ENCODE results near the gene SCYL2.

SCYL2 gene

DNA sequence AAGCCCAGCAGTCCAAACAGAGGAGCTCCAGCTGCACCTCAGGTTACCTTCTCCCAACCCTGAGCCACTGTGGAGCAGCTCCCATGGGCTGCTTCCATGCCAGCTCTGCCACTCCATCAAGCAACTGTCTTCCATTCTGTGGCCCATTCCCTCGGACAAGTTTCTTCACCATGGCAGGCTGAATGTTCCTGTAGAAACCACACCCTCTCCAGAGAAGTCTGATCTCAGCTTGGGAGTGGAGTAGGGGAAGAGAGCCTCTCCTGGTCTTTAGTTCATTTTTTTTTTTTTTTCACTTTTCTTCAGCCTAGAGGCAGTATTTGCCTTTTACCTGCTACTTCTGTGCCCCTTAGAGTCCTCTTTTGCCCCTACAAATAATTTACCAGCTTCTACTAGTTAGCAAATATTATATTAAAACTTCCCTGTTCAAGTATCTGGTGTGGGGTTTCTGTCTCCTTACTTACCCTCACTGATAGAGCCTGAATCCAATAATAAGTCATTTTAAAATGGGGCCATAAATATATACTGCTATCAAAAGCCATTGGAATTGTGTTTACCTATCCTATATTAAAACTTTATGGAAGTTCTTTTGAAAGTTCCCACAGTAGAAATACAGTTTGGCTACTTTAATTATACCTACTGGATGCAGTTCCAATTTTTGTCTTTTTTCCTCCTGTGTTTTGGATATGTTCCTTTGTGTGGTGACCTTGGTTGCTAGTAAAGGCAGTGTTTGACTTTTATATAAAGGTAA, 78.2 kb downstream of the SCYL2 start:
- H3K4me3 ChIP-seq (ENCODE audit: low read depth, low read length) = no peak overlapping the region
- no peaks in the 10 kb centered on the region for H3K9me3 ChIP-seq (ENCODE audit: control insufficient read depth, insufficient read depth, low read depth, low read length)
- no peaks in the 10 kb centered on the region for H3K4me1 ChIP-seq (ENCODE audit: control insufficient read depth, insufficient read depth, low read length)
- POLR2A ChIA-PET = no interaction called here
- no peaks in the 10 kb centered on the region; a peak in 1 of 3 replicates for H3K36me3 ChIP-seq (ENCODE audit: control insufficient read depth in 2 of 2, insufficient read depth in 1 of 2, low read length in 2 of 2)
- no peak for TF ChIP-seq ATF2 (tag by site-specific recombination; IDR thresholded peaks at IDR 0.05; ENCODE audit: low read depth)
- TF ChIP-seq ZNF510 (tag by site-specific recombination; IDR thresholded peaks at IDR 0.05; ENCODE audit: insufficient replicate concordance) = no peak
- TF ChIP-seq ZNF677 (tag by site-specific recombination; IDR thresholded peaks at IDR 0.05) = no peak
- TF ChIP-seq ZNF391 (tag by site-specific recombination; IDR thresholded peaks at IDR 0.05; ENCODE audit: borderline replicate concordance, low read depth) = no peak
- no peak for TF ChIP-seq ZNF112 (tag by site-specific recombination; IDR thresholded peaks at IDR 0.05)
- TF ChIP-seq, protein P1, sequence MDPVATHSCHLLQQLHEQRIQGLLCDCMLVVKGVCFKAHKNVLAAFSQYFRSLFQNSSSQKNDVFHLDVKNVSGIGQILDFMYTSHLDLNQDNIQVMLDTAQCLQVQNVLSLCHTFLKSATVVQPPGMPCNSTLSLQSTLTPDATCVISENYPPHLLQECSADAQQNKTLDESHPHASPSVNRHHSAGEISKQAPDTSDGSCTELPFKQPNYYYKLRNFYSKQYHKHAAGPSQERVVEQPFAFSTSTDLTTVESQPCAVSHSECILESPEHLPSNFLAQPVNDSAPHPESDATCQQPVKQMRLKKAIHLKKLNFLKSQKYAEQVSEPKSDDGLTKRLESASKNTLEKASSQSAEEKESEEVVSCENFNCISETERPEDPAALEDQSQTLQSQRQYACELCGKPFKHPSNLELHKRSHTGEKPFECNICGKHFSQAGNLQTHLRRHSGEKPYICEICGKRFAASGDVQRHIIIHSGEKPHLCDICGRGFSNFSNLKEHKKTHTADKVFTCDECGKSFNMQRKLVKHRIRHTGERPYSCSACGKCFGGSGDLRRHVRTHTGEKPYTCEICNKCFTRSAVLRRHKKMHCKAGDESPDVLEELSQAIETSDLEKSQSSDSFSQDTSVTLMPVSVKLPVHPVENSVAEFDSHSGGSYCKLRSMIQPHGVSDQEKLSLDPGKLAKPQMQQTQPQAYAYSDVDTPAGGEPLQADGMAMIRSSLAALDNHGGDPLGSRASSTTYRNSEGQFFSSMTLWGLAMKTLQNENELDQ (tag by site-specific recombination; IDR thresholded peaks at IDR 0.05; ENCODE audit: low read depth) = no peak
- no peak for TF ChIP-seq ZBTB44 (tag by site-specific recombination; IDR thresholded peaks at IDR 0.05)
- TF ChIP-seq, protein P2, sequence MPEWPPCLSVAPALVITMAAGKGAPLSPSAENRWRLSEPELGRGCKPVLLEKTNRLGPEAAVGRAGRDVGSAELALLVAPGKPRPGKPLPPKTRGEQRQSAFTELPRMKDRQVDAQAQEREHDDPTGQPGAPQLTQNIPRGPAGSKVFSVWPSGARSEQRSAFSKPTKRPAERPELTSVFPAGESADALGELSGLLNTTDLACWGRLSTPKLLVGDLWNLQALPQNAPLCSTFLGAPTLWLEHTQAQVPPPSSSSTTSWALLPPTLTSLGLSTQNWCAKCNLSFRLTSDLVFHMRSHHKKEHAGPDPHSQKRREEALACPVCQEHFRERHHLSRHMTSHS (tag by site-specific recombination; IDR thresholded peaks at IDR 0.05) = no peak
- TF ChIP-seq ZNF426 (tag by site-specific recombination; IDR thresholded peaks at IDR 0.05) = no peak
- no peak for TF ChIP-seq ZNF664 (tag by site-specific recombination; IDR thresholded peaks at IDR 0.05)
- TF ChIP-seq, protein P3, sequence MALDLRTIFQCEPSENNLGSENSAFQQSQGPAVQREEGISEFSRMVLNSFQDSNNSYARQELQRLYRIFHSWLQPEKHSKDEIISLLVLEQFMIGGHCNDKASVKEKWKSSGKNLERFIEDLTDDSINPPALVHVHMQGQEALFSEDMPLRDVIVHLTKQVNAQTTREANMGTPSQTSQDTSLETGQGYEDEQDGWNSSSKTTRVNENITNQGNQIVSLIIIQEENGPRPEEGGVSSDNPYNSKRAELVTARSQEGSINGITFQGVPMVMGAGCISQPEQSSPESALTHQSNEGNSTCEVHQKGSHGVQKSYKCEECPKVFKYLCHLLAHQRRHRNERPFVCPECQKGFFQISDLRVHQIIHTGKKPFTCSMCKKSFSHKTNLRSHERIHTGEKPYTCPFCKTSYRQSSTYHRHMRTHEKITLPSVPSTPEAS (tag by site-specific recombination; IDR thresholded peaks at IDR 0.05) = no peak
- TF ChIP-seq ZNF416 (tag by site-specific recombination; IDR thresholded peaks at IDR 0.05) = no peak
- TF ChIP-seq SCRT2 (tag by site-specific recombination; IDR thresholded peaks at IDR 0.05) = no peak
- TF ChIP-seq ZNF843 (tag by site-specific recombination; IDR thresholded peaks at IDR 0.05) = no peak
- TF ChIP-seq PRDM4 (tag by site-specific recombination; IDR thresholded peaks at IDR 0.05) = no peak
- TF ChIP-seq, protein P4, sequence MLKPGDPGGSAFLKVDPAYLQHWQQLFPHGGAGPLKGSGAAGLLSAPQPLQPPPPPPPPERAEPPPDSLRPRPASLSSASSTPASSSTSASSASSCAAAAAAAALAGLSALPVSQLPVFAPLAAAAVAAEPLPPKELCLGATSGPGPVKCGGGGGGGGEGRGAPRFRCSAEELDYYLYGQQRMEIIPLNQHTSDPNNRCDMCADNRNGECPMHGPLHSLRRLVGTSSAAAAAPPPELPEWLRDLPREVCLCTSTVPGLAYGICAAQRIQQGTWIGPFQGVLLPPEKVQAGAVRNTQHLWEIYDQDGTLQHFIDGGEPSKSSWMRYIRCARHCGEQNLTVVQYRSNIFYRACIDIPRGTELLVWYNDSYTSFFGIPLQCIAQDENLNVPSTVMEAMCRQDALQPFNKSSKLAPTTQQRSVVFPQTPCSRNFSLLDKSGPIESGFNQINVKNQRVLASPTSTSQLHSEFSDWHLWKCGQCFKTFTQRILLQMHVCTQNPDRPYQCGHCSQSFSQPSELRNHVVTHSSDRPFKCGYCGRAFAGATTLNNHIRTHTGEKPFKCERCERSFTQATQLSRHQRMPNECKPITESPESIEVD (tag by site-specific recombination; IDR thresholded peaks at IDR 0.05) = no peak
- TF ChIP-seq, protein P5, sequence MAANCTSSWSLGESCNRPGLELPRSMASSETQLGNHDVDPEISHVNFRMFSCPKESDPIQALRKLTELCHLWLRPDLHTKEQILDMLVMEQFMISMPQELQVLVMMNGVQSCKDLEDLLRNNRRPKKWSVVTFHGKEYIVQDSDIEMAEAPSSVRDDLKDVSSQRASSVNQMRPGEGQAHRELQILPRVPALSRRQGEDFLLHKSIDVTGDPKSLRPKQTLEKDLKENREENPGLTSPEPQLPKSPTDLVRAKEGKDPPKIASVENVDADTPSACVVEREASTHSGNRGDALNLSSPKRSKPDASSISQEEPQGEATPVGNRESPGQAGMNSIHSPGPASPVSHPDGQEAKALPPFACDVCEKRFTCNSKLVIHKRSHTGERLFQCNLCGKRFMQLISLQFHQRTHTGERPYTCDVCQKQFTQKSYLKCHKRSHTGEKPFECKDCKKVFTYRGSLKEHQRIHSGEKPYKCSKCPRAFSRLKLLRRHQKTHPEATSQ (tag by site-specific recombination; IDR thresholded peaks at IDR 0.05) = no peak
- TF ChIP-seq ZIC2 (tag by site-specific recombination; IDR thresholded peaks at IDR 0.05) = no peak
- H3K27ac ChIP-seq (ENCODE audit: extremely low read depth, low read depth, low read length) = no peak overlapping the region
- CTCF ChIA-PET = interaction anchor here (0.6 to 2.9 kb wide), 5 partner anchors 13 to 388 kb away, joined by 3 to 10 read pairs (median 3); no protein-coding TSS in a partner anchor

Measured in HEK293 (cell line).